ENCODE data around the gene QPCTL. TPM values are rescaled to one million over a fixed set of nuclear protein-coding genes. Genes with fewer than 3 reads are reported as not detected.

QPCTL gene
- total and polyA plus RNA-seq, 9 of the 15 experiments (the other 6 are each of a cell fraction or from before 2014, with no cell fraction given) = 0.99 to 31.3 (median 12.7) TPM

GRCh38 chr19:45716359-45717130 lies 24.1 kb downstream of the QPCTL start (continued):
- TF ChIP-seq THRB (CRISPR knock-in tag; conservative IDR thresholded peaks at IDR 0.05) = 0 out of 2 replicates have a peak, but pooled peaks have one; percentile 67
- 0 out of 2 replicates have a peak, but pooled peaks have one; percentile 12 for TF ChIP-seq PHB2 (IDR thresholded peaks at IDR 0.05; ENCODE audit: low read depth)
- no peak for TF ChIP-seq KLF10 (CRISPR knock-in tag; IDR thresholded peaks at IDR 0.05)
- TF ChIP-seq RBM14 (IDR thresholded peaks at IDR 0.05; ENCODE audit: borderline replicate concordance, insufficient read depth, low read depth, low read length) = no peak
- TF ChIP-seq SNIP1 (IDR thresholded peaks at IDR 0.05; ENCODE audit: low read depth) = peak; percentile 5; the same call in 1 of the 2 replicates
- TF ChIP-seq BRD9 (IDR thresholded peaks at IDR 0.05; ENCODE audit: low read depth, partially characterized antibody) = peak; percentile 31
- 0 out of 2 replicates have a peak, but pooled peaks have one; percentile 8 for TF ChIP-seq ARID2 (IDR thresholded peaks at IDR 0.05)
- TF ChIP-seq SOX6 (IDR thresholded peaks at IDR 0.05) = 0 out of 2 replicates have a peak, but pooled peaks have one; percentile 8
- TF ChIP-seq GTF2E2 (tag; IDR thresholded peaks at IDR 0.05) = 0 out of 2 replicates have a peak, but pooled peaks have one; percentile 80
- peak; percentile 45; the same call in 1 of the 2 replicates for TF ChIP-seq SMARCE1 (IDR thresholded peaks at IDR 0.05)
- TF ChIP-seq NKRF (IDR thresholded peaks at IDR 0.05; ENCODE audit: borderline replicate concordance) = peak; percentile 47; the same call in 1 of the 2 replicates
- peak; percentile 52 to 65; a peak in 3 of 4 replicates for TF ChIP-seq KDM1A (IDR thresholded peaks at IDR 0.05)
- TF ChIP-seq MECOM (CRISPR knock-in tag; IDR thresholded peaks at IDR 0.05) = 0 out of 2 replicates have a peak, but pooled peaks have one; percentile 26
- 0 out of 2 replicates have a peak, but pooled peaks have one; percentile 47 for TF ChIP-seq LARP7 (IDR thresholded peaks at IDR 0.05)
- no peak for TF ChIP-seq PHTF2 (CRISPR knock-in tag; IDR thresholded peaks at IDR 0.05)
- 0 out of 2 replicates have a peak, but pooled peaks have one; percentile 55 for TF ChIP-seq PATZ1 (CRISPR knock-in tag; IDR thresholded peaks at IDR 0.05; ENCODE audit: borderline replicate concordance)
- TF ChIP-seq MNT (conservative IDR thresholded peaks at IDR 0.05) = 0 out of 4 replicates have a peak, but pooled peaks of 1 of the 2 experiments have one; percentile 32
- no peak for TF ChIP-seq SMAD3 (CRISPR knock-in tag; conservative IDR thresholded peaks at IDR 0.05)
- peak; percentile 33 for TF ChIP-seq SMARCA4 (IDR thresholded peaks at IDR 0.05)
- no peak for TF ChIP-seq GATAD2A (IDR thresholded peaks at IDR 0.05)
- TF ChIP-seq SMARCA5 (IDR thresholded peaks at IDR 0.05) = peak; percentile 31; the same call in 1 of the 2 replicates

All from K562 (cell line).